Skin epidermis (tissue), 12 donors: ENCODE measurements around the gene TP53INP2.
A peak's percentile ranks its signal among the peaks of the same experiment; 100 is the strongest.
"Not testable (repeated sequence)": the region's sequence is repeated elsewhere in the genome, so short reads cannot be mapped to it uniquely, and the experiment has no call there.

Experiments
- H3K27ac ChIP-seq, 21 experiments: fragments of 200-600 bp; sonication (generic) in 11 of 21; one replicate each; pipeline ENCODE4 v1.5.0; 2020; ENCODE audit warnings: mild to moderate bottlenecking in 3 of 21, inconsistent platforms in 2 of 21, moderate library complexity in 2 of 21
- H3K4me3 ChIP-seq, 7 experiments: fragments of 200-600 bp; sonication (generic) in 2 of 7; one replicate each; pipeline ENCODE4 v1.5.0; 2020; ENCODE audit warnings: inconsistent platforms in 2 of 7, mild to moderate bottlenecking in 2 of 7, moderate library complexity in 1 of 7

Gene TP53INP2

GRCh38 chr20:34703424-34704176 lies 544 bp upstream of the TP53INP2 start:
- peak overlapping the region; percentile 80 to 95 (median 87) for H3K4me3 ChIP-seq
- peak overlapping the region; percentile 89 to 100 (median 96) for H3K27ac ChIP-seq

DNA sequence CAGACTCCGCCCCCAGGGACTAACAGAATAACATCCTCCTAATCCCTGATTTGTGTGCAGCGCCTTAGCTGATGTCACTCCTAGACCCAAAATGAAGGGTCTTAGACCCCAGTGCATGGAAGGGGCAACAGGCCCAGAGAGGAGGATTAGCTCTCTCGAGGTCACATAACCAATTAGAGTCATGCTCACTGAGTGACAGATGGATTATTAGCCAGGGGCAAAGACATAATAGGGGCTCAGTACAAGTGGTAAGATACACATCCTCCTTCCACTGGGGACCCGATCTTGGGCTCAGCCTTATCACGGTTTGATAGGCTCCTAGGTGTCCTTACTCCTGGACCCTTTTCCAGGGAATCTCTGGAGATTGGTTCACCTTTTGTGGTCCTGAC lies 858 bp downstream of the TP53INP2 start:
- H3K27ac ChIP-seq = peak overlapping the region; percentile 89 to 100 (median 96)
- peak overlapping the region; percentile 80 to 95 (median 87) for H3K4me3 ChIP-seq

DNA sequence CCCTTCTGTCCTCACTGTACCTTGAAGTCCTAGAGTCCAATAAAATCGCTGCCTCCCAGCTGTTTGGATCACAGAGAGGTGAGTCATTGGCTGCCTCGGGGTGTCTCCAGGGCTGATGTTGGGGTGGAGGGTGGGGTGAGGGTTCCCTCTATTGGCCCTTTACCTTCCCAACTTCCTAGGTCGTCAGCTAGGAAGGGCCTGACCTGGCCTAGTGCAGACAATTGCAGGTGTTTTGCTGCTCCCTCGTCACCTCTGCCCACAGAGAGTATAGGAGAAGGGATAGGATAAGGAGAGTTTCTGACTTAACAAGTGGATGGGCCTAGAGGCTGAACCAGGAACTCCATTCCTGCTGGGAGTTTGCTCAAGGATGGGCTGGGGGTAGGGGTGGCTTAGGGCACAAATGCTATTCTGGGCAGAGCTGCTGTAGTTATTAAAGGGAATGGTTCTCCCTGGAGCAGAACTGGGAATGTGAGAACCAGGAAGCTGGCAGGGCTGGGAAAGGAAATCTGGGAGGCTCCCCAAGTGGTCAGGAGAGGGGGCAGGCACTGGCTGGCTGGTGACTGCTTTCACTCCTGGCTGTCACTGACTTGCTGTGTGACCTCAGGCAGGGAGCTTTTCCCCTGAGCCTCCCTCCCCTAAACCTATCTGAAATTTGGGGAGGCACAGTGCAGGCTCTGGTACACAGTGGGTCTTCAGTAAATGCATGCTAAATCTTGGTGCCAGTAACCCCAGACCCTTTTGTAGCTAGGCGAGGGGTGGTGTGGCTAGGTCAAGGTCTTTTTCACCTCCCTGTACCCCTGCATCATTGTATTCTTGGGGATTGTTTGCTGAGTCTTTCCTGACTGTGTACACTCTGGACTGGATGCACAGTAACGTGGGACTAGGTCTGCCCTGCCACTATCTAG lies 1.5 kb downstream of the TP53INP2 start:
- peak overlapping the region in 3 of 7 experiments; percentile 80 to 95 (median 88) for H3K4me3 ChIP-seq
- peak overlapping the region in 15 of 21 experiments; percentile 47 to 100 (median 97) for H3K27ac ChIP-seq

GRCh38 chr20:34706302-34706875 lies 2.2 kb downstream of the TP53INP2 start:
- Histone ChIP-seq H3K4me3 (no peak overlapping the region), H3K27ac (peak overlapping the region in 6 of 21 experiments; percentile 45 to 100 (median 98))

DNA sequence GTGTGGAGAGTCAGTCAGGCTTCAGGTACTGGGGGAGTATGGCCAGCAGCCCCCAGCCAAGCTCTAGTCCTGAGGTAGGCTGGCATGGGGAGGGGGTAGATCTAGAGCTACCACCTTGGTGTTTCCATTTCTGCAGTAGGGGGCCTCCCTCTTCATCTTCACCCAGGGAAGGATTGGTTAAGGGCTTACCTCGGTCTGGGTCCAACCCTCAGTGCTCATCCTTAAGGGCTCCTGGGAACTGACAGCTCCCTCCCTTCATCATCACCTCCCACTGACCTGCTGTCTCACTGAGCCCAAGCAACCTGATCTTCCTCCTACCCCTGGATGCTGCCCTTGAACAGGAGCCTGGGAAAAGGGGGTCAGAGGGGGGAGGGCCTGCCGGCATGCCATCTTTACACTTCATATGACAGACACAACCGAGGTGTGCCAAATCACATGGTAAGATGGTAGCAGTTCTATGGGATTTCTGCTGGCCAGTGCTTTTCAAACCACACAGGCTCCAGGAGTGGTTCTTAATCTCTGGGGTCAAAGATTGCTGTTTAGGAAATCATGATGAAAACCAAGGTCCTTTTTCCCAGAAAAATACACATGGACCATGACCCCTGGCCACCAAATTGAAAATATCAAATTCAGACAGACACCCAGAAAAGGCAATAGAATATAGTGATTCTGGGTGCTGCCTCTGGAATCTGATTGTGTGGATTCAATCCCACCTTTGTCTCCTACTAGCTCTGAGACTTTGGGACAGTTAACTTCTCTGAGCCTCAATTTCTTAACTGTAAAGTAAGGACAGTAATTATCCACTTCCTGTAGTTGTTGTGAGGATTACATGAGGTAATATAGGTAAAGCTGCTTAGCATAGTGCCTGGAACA lies 3.0 kb downstream of the TP53INP2 start:
- peak overlapping the region in 1 of 21 experiments; percentile 17 for H3K27ac ChIP-seq

GRCh38 chr20:34708621-34709043 lies 4.5 kb downstream of the TP53INP2 start:
- Histone ChIP-seq H3K27ac (peak overlapping the region in 18 of 21 experiments; percentile 31 to 91 (median 75)), H3K4me3 (peak overlapping the region; percentile 54 to 71 (median 61))

More for the DNA sequence above, 3.0 kb downstream of the TP53INP2 start:
- H3K4me3 ChIP-seq = no peak overlapping the region

- peak overlapping the region; percentile 54 to 71 (median 61) for H3K4me3 ChIP-seq
- H3K27ac ChIP-seq = peak overlapping the region; percentile 31 to 91 (median 73)
Measured at GRCh38 chr20:34709044-34709830, 5.1 kb downstream of the TP53INP2 start.

DNA sequence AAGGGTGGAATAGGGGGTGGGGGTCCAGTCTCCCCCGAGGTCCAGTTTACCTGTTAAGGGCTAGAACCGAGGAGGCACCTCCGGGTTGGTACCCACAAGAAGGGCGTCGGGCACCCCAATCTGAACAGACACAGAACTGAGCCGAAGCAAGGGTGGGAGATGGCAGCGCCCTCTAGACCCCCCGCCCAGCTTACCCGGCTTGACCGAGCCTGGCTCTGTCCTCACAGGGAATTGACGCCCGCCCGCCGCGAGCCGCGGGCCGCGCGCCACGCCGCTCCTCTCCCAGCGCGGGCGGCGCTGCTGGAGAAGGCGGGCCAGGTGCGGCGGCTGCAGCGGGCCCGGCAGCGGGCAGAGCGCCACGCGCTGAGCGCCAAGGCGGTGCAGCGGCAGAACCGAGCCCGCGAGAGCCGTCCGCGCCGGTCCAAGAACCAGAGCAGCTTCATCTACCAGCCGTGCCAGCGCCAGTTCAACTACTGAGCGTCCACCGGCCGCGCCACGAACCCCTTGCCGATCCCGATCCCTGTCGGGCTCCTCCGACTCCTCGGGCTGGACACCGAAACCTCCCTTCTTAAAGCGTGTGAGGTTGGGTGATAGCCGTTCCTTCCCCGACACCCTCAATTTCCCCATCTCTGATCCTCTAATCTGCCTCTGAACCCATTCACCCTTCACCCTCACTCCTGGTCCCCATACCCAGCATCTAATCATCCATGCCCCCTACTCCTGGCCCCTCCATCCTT lies 5.9 kb downstream of the TP53INP2 start:
- Histone ChIP-seq H3K27ac (peak overlapping the region in 16 of 21 experiments; percentile 66 to 91 (median 80)), H3K4me3 (peak overlapping the region; percentile 54 to 71 (median 61))

- H3K4me3 ChIP-seq = peak overlapping the region in 1 of 7 experiments; percentile 71
- H3K27ac ChIP-seq = peak overlapping the region in 4 of 21 experiments; percentile 27 to 91 (median 78)
Measured at GRCh38 chr20:34710568-34710839, 6.4 kb downstream of the TP53INP2 start.

DNA sequence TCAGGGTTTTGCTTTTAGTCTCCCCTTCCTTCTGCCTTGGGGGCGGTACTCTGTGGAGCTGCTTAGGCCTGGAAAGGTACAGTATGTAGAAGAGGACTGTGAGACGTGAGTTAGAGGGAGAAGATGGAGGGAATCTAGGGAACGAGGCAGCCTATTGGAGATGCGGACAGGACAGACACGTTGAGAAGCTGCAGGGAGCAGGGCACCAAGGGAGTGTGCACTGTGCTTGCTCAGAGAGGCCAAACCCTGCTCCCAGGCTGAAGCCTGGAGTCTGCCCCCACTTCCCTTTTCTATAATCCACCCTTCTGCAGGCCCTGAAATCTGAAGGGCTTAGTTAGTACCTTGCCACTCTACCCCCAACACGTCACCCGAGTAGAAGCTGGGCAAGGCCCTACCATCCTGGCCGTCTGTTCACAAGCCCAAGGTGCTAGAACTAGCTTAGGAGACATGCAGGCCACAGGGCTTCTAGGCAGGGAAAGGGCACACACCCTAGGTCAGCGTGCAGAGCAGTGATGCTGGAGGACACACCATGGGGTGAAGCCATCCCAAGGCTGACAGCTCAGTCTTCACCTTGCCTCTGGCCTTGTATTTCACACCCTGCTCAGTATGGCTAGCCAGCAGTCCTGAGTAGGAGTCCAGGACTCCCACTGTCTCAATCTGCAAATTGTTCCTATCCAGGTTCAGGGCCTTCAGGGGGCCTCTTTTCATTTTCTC lies 6.9 kb downstream of the TP53INP2 start:
- H3K27ac ChIP-seq = peak overlapping the region in 2 of 21 experiments; percentile 27 to 91
- H3K4me3 ChIP-seq = no peak overlapping the region

GRCh38 chr20:34711813-34712430 lies 7.8 kb downstream of the TP53INP2 start:
- Histone ChIP-seq H3K4me3 (no peak overlapping the region), H3K27ac (peak overlapping the region in 1 of 21 experiments; percentile 60)

GRCh38 chr20:34712525-34713192 lies 8.5 kb downstream of the TP53INP2 start:
- peak overlapping the region in 1 of 21 experiments; percentile 37 for H3K27ac ChIP-seq
- H3K4me3 ChIP-seq = no peak overlapping the region

- Histone ChIP-seq H3K27ac (peak overlapping the region in 1 of 21 experiments; percentile 37), H3K4me3 (no peak overlapping the region)
Measured at GRCh38 chr20:34713194-34713943, 9.2 kb downstream of the TP53INP2 start.

GRCh38 chr20:34713944-34714515 lies 9.9 kb downstream of the TP53INP2 start:
- H3K4me3 ChIP-seq, H3K27ac ChIP-seq: not testable (repeated sequence)

- H3K4me3 ChIP-seq = no peak overlapping the region
- H3K27ac ChIP-seq = no peak overlapping the region
Measured at GRCh38 chr20:34715384-34715783, 11.2 kb downstream of the TP53INP2 start.
